ENCODE data around the gene NRCAM. TPM values are rescaled to one million over a fixed set of nuclear protein-coding genes. Genes with fewer than 3 reads are reported as not detected.

Gene NRCAM
- total and polyA plus RNA-seq, 2 donors (not counting 1 experiment from before 2014, with no cell fraction given), result 0.75 to 4.6 TPM

- no peak overlapping the region for H3K4me2 ChIP-seq (replicated peaks; ENCODE audit: low read depth, low read length, poor library complexity, severe bottlenecking)
- H3K79me2 ChIP-seq (ENCODE audit: control insufficient read depth, insufficient read depth, low read length), result no peaks in the 10 kb centered on the region
- Mint-ChIP-seq H3K27me3 (peaks cover 48% of the 10 kb centered on the region), H3K4me1 (peaks cover 10% of the 10 kb centered on the region), H3K27ac (no peak overlapping the region), H3K9me3 (ENCODE audit: insufficient read depth) (no peaks in the 10 kb centered on the region), H3K4me3 (no peak overlapping the region)
- no peak overlapping the region for H3K9ac ChIP-seq (ENCODE audit: low read length)
- CTCF ChIA-PET, result interaction anchor here (0.7 to 1.5 kb wide), 2 partner anchors 12 to 61 kb away, joined by 3 to 5 read pairs; no protein-coding TSS in a partner anchor
- ATAC-seq (ENCODE audit: low read depth), result no peak
- POLR2A ChIA-PET, result no interaction called here
- no peak overlapping the region for H3K4me3 ChIP-seq (ENCODE audit: control extremely low read depth in 1 of 5, extremely low read depth in 1 of 5, insufficient read depth in 1 of 5, low read depth in 2 of 5, low read length in 4 of 5)
- no peak for DNase-seq
- intact Hi-C loops (cut with micrococcal nuclease), result no loop called here
- no CpG with 5 or more reads among the region's 2 CpGs for WGBS (ENCODE audit: insufficient coverage)
- peaks cover 9 to 11% of the 10 kb centered on the region in 2 donors for H3K4me1 ChIP-seq (ENCODE audit: control insufficient read depth in 2 of 2, insufficient read depth in 2 of 2, low read length in 2 of 2)
- no peak for TF ChIP-seq CTCF (IDR thresholded peaks at IDR 0.05)
- TF ChIP-seq EZH2 (IDR thresholded peaks at IDR 0.05; ENCODE audit: borderline replicate concordance, insufficient read depth, low read depth, low read length, poor library complexity, severe bottlenecking), result no peak
- H3K27me3 ChIP-seq (replicated peaks in 1 of 4; ENCODE audit: control extremely low read depth in 1 of 4, control insufficient read depth in 3 of 4, insufficient read depth in 4 of 4, low read length in 3 of 4), result peaks cover 0 to 21% (median 13%) of the 10 kb centered on the region in 4 experiments
- H3K9me3 ChIP-seq (ENCODE audit: control extremely low read depth in 1 of 3, control insufficient read depth in 2 of 3, insufficient read depth in 1 of 3, low read length in 2 of 3), result no peaks in the 10 kb centered on the region
- peaks cover 7% of the 10 kb centered on the region for H4K20me1 ChIP-seq (ENCODE audit: control insufficient read depth, insufficient read depth, low read length, poor library complexity, severe bottlenecking)
- no peak overlapping the region for H3K27ac ChIP-seq (ENCODE audit: low read length in 2 of 2)
- H2AFZ ChIP-seq (ENCODE audit: insufficient read depth, low read depth, low read length, poor library complexity, severe bottlenecking), result no peak overlapping the region
- no peaks in the 10 kb centered on the region for H3K36me3 ChIP-seq (replicated peaks in 1 of 2; ENCODE audit: control extremely low read depth in 1 of 2, control insufficient read depth in 1 of 2, extremely low read depth in 1 of 2, insufficient read depth in 2 of 2, low read length in 1 of 2)
Observed at GRCh38 chr7:108464743-108465142, 8.5 kb upstream of the NRCAM start.

- no peaks in the 10 kb centered on the region for H3K9me3 Mint-ChIP-seq (ENCODE audit: insufficient read depth)
- Histone ChIP-seq H3K27ac (ENCODE audit: low read length in 2 of 2) (no peak overlapping the region), H2AFZ (ENCODE audit: insufficient read depth, low read depth, low read length, poor library complexity, severe bottlenecking) (no peak overlapping the region), H4K20me1 (ENCODE audit: control insufficient read depth, insufficient read depth, low read length, poor library complexity, severe bottlenecking) (peaks cover 3% of the 10 kb centered on the region), H3K9ac (ENCODE audit: low read length) (no peak overlapping the region), H3K4me2 (replicated peaks; ENCODE audit: low read depth, low read length, poor library complexity, severe bottlenecking) (no peak overlapping the region), H3K79me2 (ENCODE audit: control insufficient read depth, insufficient read depth, low read length) (no peaks in the 10 kb centered on the region), H3K9me3 (ENCODE audit: control extremely low read depth in 1 of 3, control insufficient read depth in 2 of 3, insufficient read depth in 1 of 3, low read length in 2 of 3) (no peaks in the 10 kb centered on the region), H3K4me1 (ENCODE audit: control insufficient read depth in 2 of 2, insufficient read depth in 2 of 2, low read length in 2 of 2) (peaks cover 3 to 6% of the 10 kb centered on the region in 2 donors), H3K27me3 (replicated peaks in 1 of 4; ENCODE audit: control extremely low read depth in 1 of 4, control insufficient read depth in 3 of 4, insufficient read depth in 4 of 4, low read length in 3 of 4) (peaks cover 0 to 23% (median 16%) of the 10 kb centered on the region in 4 experiments), H3K4me3 (ENCODE audit: control extremely low read depth in 1 of 5, extremely low read depth in 1 of 5, insufficient read depth in 1 of 5, low read depth in 2 of 5, low read length in 4 of 5) (no peak overlapping the region), H3K36me3 (replicated peaks in 1 of 2; ENCODE audit: control extremely low read depth in 1 of 2, control insufficient read depth in 1 of 2, extremely low read depth in 1 of 2, insufficient read depth in 2 of 2, low read length in 1 of 2) (no peaks in the 10 kb centered on the region)
- H3K27me3 Mint-ChIP-seq, result peaks cover 51% of the 10 kb centered on the region
- H3K4me1 Mint-ChIP-seq, result peaks cover 7% of the 10 kb centered on the region
- DNase-seq (no peak), ATAC-seq (ENCODE audit: low read depth) (no peak)
- no peak overlapping the region for H3K27ac Mint-ChIP-seq
- no CpG with 5 or more reads among the region's 2 CpGs for WGBS (ENCODE audit: insufficient coverage)
- POLR2A ChIA-PET, result no interaction called here
- intact Hi-C loops (cut with micrococcal nuclease), result no loop called here
- no peak for TF ChIP-seq CTCF (IDR thresholded peaks at IDR 0.05)
- TF ChIP-seq EZH2 (IDR thresholded peaks at IDR 0.05; ENCODE audit: borderline replicate concordance, insufficient read depth, low read depth, low read length, poor library complexity, severe bottlenecking), result no peak
- CTCF ChIA-PET, result interaction anchor here (1.5 kb wide), 1 partner anchor 11 kb away, joined by 5 read pairs; no protein-coding TSS in a partner anchor
- H3K4me3 Mint-ChIP-seq, result no peak overlapping the region
Observed at GRCh38 chr7:108463613-108464012, 7.4 kb upstream of the NRCAM start.

Measured in B cell (primary cell).